Osteoblast (primary cell): ENCODE data around the gene PTPRE. TPM values are rescaled to one million over a fixed set of nuclear protein-coding genes. Genes with fewer than 3 reads are reported as not detected.

Experiments
- DNase-seq: peaks from one replicate; pipeline ENCODE4 v3.0.0; 2011; ENCODE audit warnings: low spot score, mixed read lengths; ENCODE audit not compliant: insufficient read length; ENCODE audit errors: missing footprints
- H2AFZ ChIP-seq: 2 replicates; pipeline ENCODE4 v1.6.0; 2011; ENCODE audit warnings: mild to moderate bottlenecking, low read length
- H3K27ac ChIP-seq: 2 replicates; pipeline ENCODE4 v1.5.1; 2011; ENCODE audit warnings: mild to moderate bottlenecking, low read depth, low read length, moderate library complexity
- H3K27me3 ChIP-seq: 2 replicates; pipeline ENCODE4 v1.6.0; 2012; ENCODE audit warnings: mild to moderate bottlenecking, control low read depth, inconsistent platforms, low read length, moderate library complexity; ENCODE audit not compliant: insufficient read depth
- H3K36me3 ChIP-seq: 2 replicates; pipeline ENCODE4 v1.5.1; 2011; ENCODE audit warnings: mild to moderate bottlenecking, low read length, control low read depth, moderate library complexity; ENCODE audit not compliant: insufficient read depth
- H3K4me1 ChIP-seq: 2 replicates; pipeline ENCODE4 v1.5.1; 2011; ENCODE audit warnings: mild to moderate bottlenecking, low read length, control low read depth, moderate library complexity; ENCODE audit not compliant: insufficient read depth
- H3K4me2 ChIP-seq: 2 replicates; pipeline ENCODE4 v1.6.0; 2011; ENCODE audit warnings: mild to moderate bottlenecking, low read length; ENCODE audit not compliant: insufficient read depth
- H3K4me3 ChIP-seq: fragments of 200-600 bp; sonication (generic); 3 replicates; pipeline ENCODE4 v1.5.1; 2012; ENCODE audit warnings: mild to moderate bottlenecking, low read length, inconsistent platforms; ENCODE audit not compliant: insufficient read depth
- H3K79me2 ChIP-seq: 2 replicates; pipeline ENCODE4 v1.6.0; 2012; ENCODE audit warnings: mild to moderate bottlenecking, low read length, control low read depth, inconsistent platforms; ENCODE audit not compliant: insufficient read depth
- H3K9me3 ChIP-seq: 2 replicates; pipeline ENCODE4 v1.5.1; 2011; ENCODE audit warnings: low read depth, low read length, control low read depth
- H4K20me1 ChIP-seq: 2 replicates; pipeline ENCODE4 v1.6.0; 2012; ENCODE audit warnings: mild to moderate bottlenecking, low read length, control low read depth; ENCODE audit not compliant: insufficient read depth
- total RNA-seq: library from RNA; depleted of rRNA; stranded (reverse); fragments of >200 nt; gene quantifications from 2 replicates; pipeline ENCODE4 v1.2.3, GENCODE V29; 2012
- TF ChIP-seq, protein P1 (sequence below): IDR thresholded peaks from 2 replicates; pipeline ENCODE4 v1.5.1; 2011; ENCODE audit warnings: mild to moderate bottlenecking, low read depth, low read length, moderate library complexity; ENCODE audit errors: extremely low read depth

The PTPRE gene
- total RNA-seq, 1 donor = 9.0 TPM

GRCh38 chr10:128048819-128049210 is 141.9 kb downstream of the PTPRE start:
- H3K36me3 ChIP-seq = peaks cover 3% of the 10 kb centered on the region
- no peak for DNase-seq
- TF ChIP-seq, protein P1, sequence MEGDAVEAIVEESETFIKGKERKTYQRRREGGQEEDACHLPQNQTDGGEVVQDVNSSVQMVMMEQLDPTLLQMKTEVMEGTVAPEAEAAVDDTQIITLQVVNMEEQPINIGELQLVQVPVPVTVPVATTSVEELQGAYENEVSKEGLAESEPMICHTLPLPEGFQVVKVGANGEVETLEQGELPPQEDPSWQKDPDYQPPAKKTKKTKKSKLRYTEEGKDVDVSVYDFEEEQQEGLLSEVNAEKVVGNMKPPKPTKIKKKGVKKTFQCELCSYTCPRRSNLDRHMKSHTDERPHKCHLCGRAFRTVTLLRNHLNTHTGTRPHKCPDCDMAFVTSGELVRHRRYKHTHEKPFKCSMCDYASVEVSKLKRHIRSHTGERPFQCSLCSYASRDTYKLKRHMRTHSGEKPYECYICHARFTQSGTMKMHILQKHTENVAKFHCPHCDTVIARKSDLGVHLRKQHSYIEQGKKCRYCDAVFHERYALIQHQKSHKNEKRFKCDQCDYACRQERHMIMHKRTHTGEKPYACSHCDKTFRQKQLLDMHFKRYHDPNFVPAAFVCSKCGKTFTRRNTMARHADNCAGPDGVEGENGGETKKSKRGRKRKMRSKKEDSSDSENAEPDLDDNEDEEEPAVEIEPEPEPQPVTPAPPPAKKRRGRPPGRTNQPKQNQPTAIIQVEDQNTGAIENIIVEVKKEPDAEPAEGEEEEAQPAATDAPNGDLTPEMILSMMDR = no peak
- H4K20me1 ChIP-seq = no peaks in the 10 kb centered on the region
- H3K79me2 ChIP-seq = no peaks in the 10 kb centered on the region
- H3K27me3 ChIP-seq = no peaks in the 10 kb centered on the region
- H3K4me3 ChIP-seq = no peak overlapping the region
- no peaks in the 10 kb centered on the region for H3K9me3 ChIP-seq
- H3K27ac ChIP-seq = no peak overlapping the region
- peak overlapping the region; percentile 77 for H3K4me2 ChIP-seq
- no peak overlapping the region for H2AFZ ChIP-seq
- H3K4me1 ChIP-seq = peaks cover 13% of the 10 kb centered on the region

- Histone ChIP-seq H2AFZ (no peak overlapping the region), H3K79me2 (no peaks in the 10 kb centered on the region), H3K4me2 (no peak overlapping the region), H3K27ac (no peak overlapping the region), H3K9me3 (no peaks in the 10 kb centered on the region), H3K27me3 (no peaks in the 10 kb centered on the region), H3K4me3 (no peak overlapping the region), H3K4me1 (peaks cover 13% of the 10 kb centered on the region), H3K36me3 (peaks cover 3% of the 10 kb centered on the region), H4K20me1 (no peaks in the 10 kb centered on the region)
- TF ChIP-seq, protein P1 = no peak
- DNase-seq = no peak
Measured at GRCh38 chr10:128049226-128050120, 142.6 kb downstream of the PTPRE start.

DNA sequence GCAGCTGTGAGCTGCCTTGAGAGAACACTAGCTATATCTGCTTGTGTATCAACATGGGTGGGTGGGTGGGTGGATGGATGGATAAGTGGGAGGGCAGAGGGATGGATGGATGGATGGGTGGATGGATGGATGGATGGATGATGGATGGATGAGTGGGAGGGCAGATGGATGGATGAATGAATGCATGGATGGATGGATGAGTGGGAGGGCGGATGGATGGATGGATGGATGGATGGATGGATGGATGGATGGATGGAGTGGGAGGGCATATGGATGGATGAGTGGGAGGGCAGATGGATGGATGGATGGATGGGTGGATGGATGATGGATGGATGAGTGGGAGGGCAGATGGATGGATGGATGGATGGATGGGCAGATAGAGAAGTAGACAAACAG is 143.2 kb downstream of the PTPRE start:
- Histone ChIP-seq H4K20me1 (no peaks in the 10 kb centered on the region), H3K9me3 (no peaks in the 10 kb centered on the region), H3K27me3 (no peaks in the 10 kb centered on the region), H3K27ac (no peak overlapping the region), H2AFZ (no peak overlapping the region), H3K79me2 (no peaks in the 10 kb centered on the region), H3K4me3 (no peak overlapping the region), H3K36me3 (peaks cover 4% of the 10 kb centered on the region), H3K4me2 (no peak overlapping the region), H3K4me1 (peaks cover 13% of the 10 kb centered on the region)
- TF ChIP-seq, protein P1 = no peak
- DNase-seq = peak; percentile 10

GRCh38 chr10:128050936-128051335 is 144.0 kb downstream of the PTPRE start:
- no peak overlapping the region for H3K4me3 ChIP-seq
- no peaks in the 10 kb centered on the region for H3K79me2 ChIP-seq
- no peaks in the 10 kb centered on the region for H3K27me3 ChIP-seq
- no peak overlapping the region for H2AFZ ChIP-seq
- peaks cover 6% of the 10 kb centered on the region for H3K36me3 ChIP-seq
- H4K20me1 ChIP-seq = no peaks in the 10 kb centered on the region
- DNase-seq = no peak
- H3K4me2 ChIP-seq = no peak overlapping the region
- no peak overlapping the region for H3K27ac ChIP-seq
- no peaks in the 10 kb centered on the region for H3K9me3 ChIP-seq
- TF ChIP-seq, protein P1 = no peak
- H3K4me1 ChIP-seq = peaks cover 13% of the 10 kb centered on the region
